Measurements from ENCODE around the gene RAPGEF4. TPM values are rescaled to one million over a fixed set of nuclear protein-coding genes. Genes with fewer than 3 reads are reported as not detected.

Gene RAPGEF4
- total and polyA plus RNA-seq, 2 of the 4 experiments (the other 2 are of a cell fraction) = 1.7 to 3.2 TPM

GRCh38 chr2:172870396-172870795 is 134.8 kb downstream of the RAPGEF4 start:
- BruUV-seq (replicated peaks) = no TSS peak
- Histone ChIP-seq H2BK15ac (ENCODE audit: low read depth, low read length) (no peak overlapping the region), H2AK5ac (ENCODE audit: low read depth, low read length) (no peak overlapping the region), H3K79me1 (ENCODE audit: low read depth in 1 of 2, low read length in 2 of 2) (no peaks in the 10 kb centered on the region), H4K5ac (ENCODE audit: low read depth, low read length) (no peak overlapping the region), H3K4me1 (ENCODE audit: control insufficient read depth, insufficient read depth, low read length) (no peaks in the 10 kb centered on the region), H3K18ac (ENCODE audit: low read depth, low read length) (no peak overlapping the region), H4K8ac (ENCODE audit: low read depth in 2 of 2, low read length in 2 of 2) (no peak overlapping the region), H3K4ac (ENCODE audit: low read depth, low read length) (no peak overlapping the region), H2BK20ac (ENCODE audit: low read depth, low read length) (no peak overlapping the region), H3K27me3 (ENCODE audit: control insufficient read depth, insufficient read depth, low read length) (no peaks in the 10 kb centered on the region), H3K23ac (ENCODE audit: low read depth, low read length) (no peak overlapping the region), H2BK120ac (ENCODE audit: low read depth, low read length) (no peak overlapping the region), H3K27ac (ENCODE audit: insufficient read depth, low read length) (no peak overlapping the region), H3K4me3 (ENCODE audit: insufficient read depth, low read depth, low read length) (no peak overlapping the region), H3K9me3 (ENCODE audit: control insufficient read depth, insufficient read depth, low read length) (no peaks in the 10 kb centered on the region), H4K91ac (ENCODE audit: insufficient read depth, low read depth, low read length) (no peak overlapping the region), H2BK5ac (ENCODE audit: low read depth, low read length, poor library complexity, severe bottlenecking) (no peak overlapping the region), H4K20me1 (ENCODE audit: insufficient read depth, low read length) (no peaks in the 10 kb centered on the region), H3K36me3 (ENCODE audit: control insufficient read depth, insufficient read depth, low read length) (no peaks in the 10 kb centered on the region), H3K56ac (ENCODE audit: extremely low read depth, insufficient read depth, low read length) (no peak overlapping the region), H3K4me2 (ENCODE audit: low read depth, low read length) (no peak overlapping the region), H3K9me1 (ENCODE audit: insufficient read depth, low read length) (no peaks in the 10 kb centered on the region; the same call in 1 of the 2 replicates), H2AFZ (replicated peaks; ENCODE audit: low read length, poor library complexity) (no peak overlapping the region), H3K9ac (ENCODE audit: low read depth, low read length) (no peak overlapping the region), H2AK9ac (replicated peaks; ENCODE audit: low read depth, low read length, poor library complexity) (no peak overlapping the region), H3K14ac (replicated peaks; ENCODE audit: low read depth, low read length) (no peak overlapping the region)
- CTCF ChIA-PET = no interaction called here
- POLR2A ChIA-PET (ENCODE audit: unreplicated experiment) = no interaction called here
- no CpG with 5 or more reads among the region's 2 CpGs for WGBS, 2 experiments (ENCODE audit: extremely low coverage in 2 of 2, insufficient read length in 1 of 2)
- dilution Hi-C loops (cut with HindIII; ENCODE audit: low sequenced_read_pairs, unreplicated experiment) = no loop called here
- intact Hi-C loops (cut with micrococcal nuclease) = no loop called here
- in situ Hi-C loops (cut with MboI; ENCODE audit: low sequenced_read_pairs) = no loop called here
- DNase-seq (no peak), ATAC-seq (ENCODE audit: low read depth) (no peak)
- no peak for TF ChIP-seq RFX5 (IDR thresholded peaks at IDR 0.05; ENCODE audit: low read depth, low read length)

Data from IMR-90 (cell line).